Stimulated activated CD4-positive, alpha-beta T cell treated with anti-CD3 and anti-CD28 coated beads, TNF-alpha, amount 100 ng/mL, for 24 hours (primary cell): ENCODE measurements around the gene ARF1.

ENCODE experiments used
- DNase-seq, 3 experiments: peaks; one replicate each; pipeline ENCODE4 v3.0.0-alpha.2; 2020; ENCODE audit warnings: low read depth in 3 of 3

The ARF1 gene

DNA sequence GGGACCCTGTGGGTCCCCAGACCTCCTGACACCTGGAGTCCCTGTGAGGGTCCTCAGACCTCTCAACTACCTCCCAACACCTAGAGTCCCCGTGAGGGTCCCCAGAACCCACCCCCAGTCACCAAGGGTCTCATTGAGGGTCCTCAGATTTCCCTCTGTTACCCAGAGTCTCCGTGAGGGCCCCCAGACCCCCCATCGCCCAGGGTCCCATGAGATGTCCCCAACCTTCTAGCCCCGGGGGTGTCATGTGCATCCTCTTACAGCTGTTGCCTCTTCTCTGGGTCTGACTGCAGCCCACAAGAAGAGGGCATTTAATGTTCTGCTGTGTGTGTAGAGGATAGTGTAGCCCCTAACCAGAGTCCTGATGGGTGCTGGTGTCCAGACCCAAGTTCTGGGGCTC is 65.3 kb downstream of the ARF1 start:
- no peak for DNase-seq

DNA sequence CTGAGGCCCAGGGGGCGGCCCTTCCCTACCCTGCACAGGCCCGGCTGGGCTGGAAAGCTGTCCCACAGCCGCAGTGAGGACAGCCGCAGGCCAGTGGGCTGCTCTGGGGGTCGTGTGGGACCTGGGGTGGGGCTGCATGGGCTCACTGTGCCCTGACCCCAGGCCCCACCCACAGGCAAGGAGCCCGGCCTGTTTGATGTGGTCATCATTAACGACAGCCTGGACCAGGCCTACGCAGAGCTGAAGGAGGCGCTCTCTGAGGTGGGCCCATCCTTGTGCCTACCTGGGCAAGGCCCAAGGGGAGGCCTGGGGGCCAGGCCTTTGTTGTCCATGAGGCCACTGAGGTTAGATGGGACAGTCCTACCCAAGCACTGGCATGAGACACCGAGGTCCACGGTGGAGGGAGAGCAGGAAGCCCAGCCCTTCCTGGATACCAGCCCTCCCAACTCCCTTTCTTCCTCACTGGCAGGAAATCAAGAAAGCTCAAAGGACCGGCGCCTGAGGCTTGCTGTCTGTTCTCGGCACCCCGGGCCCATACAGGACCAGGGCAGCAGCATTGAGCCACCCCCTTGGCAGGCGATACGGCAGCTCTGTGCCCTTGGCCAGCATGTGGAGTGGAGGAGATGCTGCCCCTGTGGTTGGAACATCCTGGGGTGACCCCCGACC is 65.8 kb downstream of the ARF1 start:
- DNase-seq, result no peak
